ENCODE results near the gene HLA-B. TPM values are rescaled to one million over a fixed set of nuclear protein-coding genes. Genes with fewer than 3 reads are reported as not detected.

HLA-B gene
- total RNA-seq, 4 donors from 2014 or later, result 995 to 1,612 (median 1,279) TPM

DNA sequence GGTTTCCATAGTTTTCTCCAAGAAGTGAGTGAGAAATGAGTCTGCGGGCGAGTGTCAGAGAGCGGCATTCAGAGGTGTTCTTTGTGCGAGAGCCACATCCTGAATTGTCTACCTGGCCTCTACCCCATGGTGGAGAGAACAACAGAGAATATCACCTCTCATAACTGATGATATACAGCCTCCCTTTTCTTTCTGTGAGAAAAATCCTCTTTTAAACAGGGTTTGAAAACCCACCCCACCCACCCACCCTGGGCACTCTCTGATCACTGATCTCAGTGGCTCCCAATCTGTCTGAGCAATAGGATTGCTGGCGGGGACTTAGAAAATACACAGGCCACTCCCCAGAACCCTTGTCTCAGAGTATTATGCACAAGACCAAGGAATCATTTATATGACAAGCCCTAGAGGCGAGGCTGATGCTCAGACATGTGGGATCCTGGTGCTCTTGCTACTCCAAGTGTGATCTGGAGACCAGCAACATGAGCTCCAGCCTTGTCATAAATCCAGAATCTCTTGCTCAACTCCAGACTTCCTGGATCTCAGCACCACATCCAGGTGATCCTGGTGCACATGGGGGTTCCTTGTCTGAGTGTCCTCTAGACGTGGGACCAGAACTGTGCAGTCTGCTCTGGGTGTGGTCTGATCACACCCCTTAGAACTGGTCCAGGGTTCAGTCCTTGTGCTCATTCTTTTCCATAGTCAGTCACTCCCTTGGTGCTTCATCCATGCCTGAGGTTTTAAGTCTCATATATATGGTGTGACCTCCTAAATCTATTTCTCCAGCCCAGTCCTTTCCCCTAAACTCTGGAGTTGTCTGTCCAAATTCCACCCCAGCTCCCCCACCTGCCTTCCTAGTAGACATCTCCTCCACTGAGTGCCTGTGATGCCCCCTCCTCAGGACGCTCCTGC, 5.3 kb downstream of the HLA-B start:
- no peak for DNase-seq (ENCODE audit: low spot score in 2 of 2)
- H3K4me1 ChIP-seq, result peaks cover 15% of the 10 kb centered on the region
- H3K27me3 ChIP-seq, result no peaks in the 10 kb centered on the region
- WGBS, result 50% methylated on average over 8 of the region's 8 CpGs
- peaks cover 9% of the 10 kb centered on the region for H3K36me3 ChIP-seq
- TF ChIP-seq, protein P1, sequence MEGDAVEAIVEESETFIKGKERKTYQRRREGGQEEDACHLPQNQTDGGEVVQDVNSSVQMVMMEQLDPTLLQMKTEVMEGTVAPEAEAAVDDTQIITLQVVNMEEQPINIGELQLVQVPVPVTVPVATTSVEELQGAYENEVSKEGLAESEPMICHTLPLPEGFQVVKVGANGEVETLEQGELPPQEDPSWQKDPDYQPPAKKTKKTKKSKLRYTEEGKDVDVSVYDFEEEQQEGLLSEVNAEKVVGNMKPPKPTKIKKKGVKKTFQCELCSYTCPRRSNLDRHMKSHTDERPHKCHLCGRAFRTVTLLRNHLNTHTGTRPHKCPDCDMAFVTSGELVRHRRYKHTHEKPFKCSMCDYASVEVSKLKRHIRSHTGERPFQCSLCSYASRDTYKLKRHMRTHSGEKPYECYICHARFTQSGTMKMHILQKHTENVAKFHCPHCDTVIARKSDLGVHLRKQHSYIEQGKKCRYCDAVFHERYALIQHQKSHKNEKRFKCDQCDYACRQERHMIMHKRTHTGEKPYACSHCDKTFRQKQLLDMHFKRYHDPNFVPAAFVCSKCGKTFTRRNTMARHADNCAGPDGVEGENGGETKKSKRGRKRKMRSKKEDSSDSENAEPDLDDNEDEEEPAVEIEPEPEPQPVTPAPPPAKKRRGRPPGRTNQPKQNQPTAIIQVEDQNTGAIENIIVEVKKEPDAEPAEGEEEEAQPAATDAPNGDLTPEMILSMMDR (IDR thresholded peaks at IDR 0.05), result no peak
- H3K4me3 ChIP-seq, result no peak overlapping the region
- H3K27ac ChIP-seq, result no peak overlapping the region
- H3K9me3 ChIP-seq, result no peaks in the 10 kb centered on the region

DNA sequence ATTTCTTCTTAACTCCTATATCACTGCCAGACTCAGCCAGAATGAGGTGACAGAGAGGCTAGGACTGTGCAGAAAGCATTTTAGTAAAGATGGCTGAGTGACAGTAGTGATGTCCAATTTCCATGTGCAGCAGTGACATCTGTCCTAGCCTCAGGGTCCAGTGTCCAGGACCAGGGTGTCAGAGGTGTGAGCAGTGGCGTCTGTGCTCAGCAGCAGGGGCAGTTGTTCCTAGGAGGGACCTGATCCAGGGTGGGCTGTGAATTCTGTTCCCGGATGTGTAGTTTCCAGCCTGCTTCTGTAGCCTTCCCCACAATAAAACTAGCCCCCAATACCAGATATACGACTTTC, 6.0 kb downstream of the HLA-B start:
- TF ChIP-seq EP300 (IDR thresholded peaks at IDR 0.05), result no peak
- no peak for TF ChIP-seq POLR2A (IDR thresholded peaks at IDR 0.05)
- no peak for TF ChIP-seq POLR2AphosphoS5 (IDR thresholded peaks at IDR 0.05)
- TF ChIP-seq, protein P1 (IDR thresholded peaks at IDR 0.05), result no peak
- Histone ChIP-seq H3K4me1 (peaks cover 15% of the 10 kb centered on the region), H3K9me3 (no peaks in the 10 kb centered on the region), H3K27me3 (no peaks in the 10 kb centered on the region), H3K27ac (no peak overlapping the region), H3K4me3 (no peak overlapping the region), H3K36me3 (peaks cover 9% of the 10 kb centered on the region)
- WGBS, result 4% methylated on average over 3 of the region's 3 CpGs
- no peak for DNase-seq (ENCODE audit: low spot score in 2 of 2)

DNA sequence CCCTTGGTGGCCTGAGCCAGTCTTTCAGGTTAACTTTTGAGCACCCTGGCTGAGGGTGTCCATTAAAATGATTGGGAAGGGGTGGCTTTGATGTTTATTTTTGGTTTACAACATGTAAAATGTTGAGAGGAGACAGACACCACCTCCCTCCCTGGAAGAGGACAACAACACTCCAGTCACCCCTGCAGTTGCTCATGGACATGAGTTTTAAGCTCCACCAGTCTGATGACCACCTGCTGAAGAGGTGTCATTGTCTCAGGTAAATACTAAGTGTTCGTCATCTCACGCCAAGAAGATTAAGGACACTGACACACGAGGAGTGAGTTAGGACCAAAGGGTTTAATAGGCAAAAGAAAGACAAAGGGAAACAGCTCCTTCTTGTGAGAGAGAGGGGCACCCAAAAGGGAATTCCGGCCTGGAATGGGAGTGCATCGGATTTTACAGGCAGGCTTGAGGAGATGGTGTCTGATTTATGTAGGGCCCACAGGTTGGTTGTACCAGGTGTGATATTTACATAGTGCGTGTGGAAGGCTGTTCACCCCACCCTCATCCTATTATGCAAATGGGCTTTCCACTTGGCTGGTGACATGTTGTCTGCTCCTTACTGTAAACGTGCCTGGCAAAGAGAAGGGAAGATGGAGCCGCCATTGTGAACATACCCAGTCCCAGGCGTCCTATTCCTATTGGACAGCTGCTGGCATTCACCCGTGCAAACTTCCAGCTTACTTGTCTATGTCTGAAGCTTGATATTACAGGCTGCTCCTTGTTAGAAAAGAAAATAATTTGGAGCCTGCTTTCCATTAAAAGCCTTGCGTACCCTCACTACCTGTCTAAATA, 6.6 kb downstream of the HLA-B start:
- no peak for DNase-seq (ENCODE audit: low spot score in 2 of 2)
- H3K36me3 ChIP-seq, result peaks cover 9% of the 10 kb centered on the region
- no peak overlapping the region for H3K4me3 ChIP-seq
- H3K27ac ChIP-seq, result no peak overlapping the region
- no peaks in the 10 kb centered on the region for H3K9me3 ChIP-seq
- TF ChIP-seq EP300 (IDR thresholded peaks at IDR 0.05) (no peak), POLR2AphosphoS5 (IDR thresholded peaks at IDR 0.05) (no peak), POLR2A (IDR thresholded peaks at IDR 0.05) (no peak)
- TF ChIP-seq, protein P1 (IDR thresholded peaks at IDR 0.05), result no peak
- 46% methylated on average over 11 of the region's 11 CpGs for WGBS
- peaks cover 11% of the 10 kb centered on the region for H3K4me1 ChIP-seq
- H3K27me3 ChIP-seq, result no peaks in the 10 kb centered on the region

DNA sequence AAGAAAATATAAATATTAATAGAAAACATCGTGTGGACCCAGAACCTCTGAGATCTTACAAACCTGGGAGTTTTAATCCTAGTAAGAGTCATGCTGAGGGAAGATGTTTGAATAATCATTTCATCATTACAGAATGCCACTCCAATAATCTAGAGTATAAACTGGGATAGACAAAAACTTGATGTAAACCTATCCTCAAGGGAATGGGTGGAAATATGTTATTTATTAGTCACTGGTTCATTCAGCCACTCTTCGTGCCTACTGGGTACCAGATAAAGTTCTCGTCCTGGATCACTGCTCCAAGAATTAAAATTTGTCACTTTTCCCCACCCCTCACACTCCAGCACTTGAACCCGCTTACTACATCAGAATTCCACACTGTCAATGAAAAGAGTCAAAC, 7.7 kb downstream of the HLA-B start:
- Histone ChIP-seq H3K27me3 (no peaks in the 10 kb centered on the region), H3K27ac (no peak overlapping the region), H3K4me1 (peaks cover under 1% of the 10 kb centered on the region), H3K9me3 (no peaks in the 10 kb centered on the region), H3K36me3 (peaks cover 3% of the 10 kb centered on the region), H3K4me3 (no peak overlapping the region)
- whole genome bisulfite sequencing, result 71% methylated on average over 4 of the region's 4 CpGs
- DNase-seq (ENCODE audit: low spot score in 2 of 2), result no peak
- TF ChIP-seq POLR2AphosphoS5 (IDR thresholded peaks at IDR 0.05), result no peak

DNA sequence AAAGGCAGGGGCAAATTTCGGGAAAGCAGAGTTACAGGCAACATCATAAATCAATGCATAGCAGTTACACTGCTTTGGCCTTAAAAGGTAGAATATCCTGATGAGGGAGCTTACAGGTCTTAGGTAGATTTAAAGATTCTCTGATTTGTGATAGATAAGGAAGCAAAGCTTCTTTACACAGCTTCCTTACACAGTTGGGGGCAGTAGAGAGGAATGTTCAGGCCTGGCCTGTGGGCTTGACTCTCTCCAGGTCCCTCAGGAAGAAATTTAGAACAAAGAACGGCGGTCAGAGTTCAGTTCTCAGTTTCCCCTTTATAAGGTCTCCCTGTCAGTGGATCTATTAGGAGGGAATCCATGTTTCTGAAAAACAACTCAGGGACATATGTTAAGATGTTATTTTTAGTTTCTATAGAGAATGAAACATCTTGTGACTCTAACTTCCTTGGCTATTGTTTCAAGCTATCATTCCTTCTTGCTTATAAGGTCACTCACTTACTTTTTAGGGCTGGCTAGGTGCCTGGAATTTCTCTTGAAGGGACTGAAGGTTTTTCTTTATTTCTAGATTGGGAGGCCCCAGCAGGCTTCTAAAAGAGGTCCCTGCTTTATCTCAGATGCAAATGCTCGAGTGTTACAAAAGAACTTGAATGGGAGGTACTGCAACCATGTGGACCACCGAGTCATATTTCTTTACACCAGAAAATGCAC, 11.8 kb downstream of the HLA-B start:
- Histone ChIP-seq H3K9me3 (no peaks in the 10 kb centered on the region), H3K27me3 (no peaks in the 10 kb centered on the region), H3K36me3 (no peaks in the 10 kb centered on the region), H3K27ac (no peak overlapping the region), H3K4me1 (no peaks in the 10 kb centered on the region), H3K4me3 (no peak overlapping the region)
- TF ChIP-seq EP300 (IDR thresholded peaks at IDR 0.05) (no peak), POLR2AphosphoS5 (IDR thresholded peaks at IDR 0.05) (no peak), POLR2A (IDR thresholded peaks at IDR 0.05) (no peak)
- TF ChIP-seq, protein P1 (IDR thresholded peaks at IDR 0.05), result no peak
- 60% methylated on average over 5 of the region's 5 CpGs for WGBS
- no peak for DNase-seq (ENCODE audit: low spot score in 2 of 2)

Measured in suprapubic skin (tissue), 4 donors.